ENCODE measurements around the gene KRTAP21-3. TPM values are rescaled to one million over a fixed set of nuclear protein-coding genes. Genes with fewer than 3 reads are reported as not detected.

KRTAP21-3 gene
- total and polyA plus RNA-seq, 2 experiments from 2014 or later: not detected

GRCh38 chr21:30713766-30714165, 4.8 kb downstream of the KRTAP21-3 start:
- Mint-ChIP-seq H3K27ac (no peak overlapping the region), H3K27me3 (ENCODE audit: insufficient read depth, low read depth, poor library complexity) (peaks cover 2% of the 10 kb centered on the region), H3K4me3 (no peak overlapping the region), H3K4me1 (no peaks in the 10 kb centered on the region), H3K36me3 (ENCODE audit: low read depth) (no peaks in the 10 kb centered on the region), H3K9me3 (no peaks in the 10 kb centered on the region)
- no peak overlapping the region for H2AFZ ChIP-seq
- H3K27me3 ChIP-seq (ENCODE audit: insufficient read depth): no peaks in the 10 kb centered on the region
- H3K4me1 ChIP-seq (ENCODE audit: insufficient read depth): peaks cover 3% of the 10 kb centered on the region
- no peaks in the 10 kb centered on the region for H3K79me2 ChIP-seq (replicated peaks; ENCODE audit: insufficient read depth)
- no peaks in the 10 kb centered on the region for H3F3A ChIP-seq (replicated peaks; ENCODE audit: low read depth)
- no peaks in the 10 kb centered on the region for H4K20me1 ChIP-seq (replicated peaks; ENCODE audit: insufficient read depth)
- H3K36me3 ChIP-seq (ENCODE audit: insufficient read depth): no peaks in the 10 kb centered on the region
- TF ChIP-seq CREB1 (CRISPR knock-in tag; IDR thresholded peaks at IDR 0.05; ENCODE audit: low read depth): no peak
- no peak overlapping the region for H3K27ac ChIP-seq (ENCODE audit: low read depth)
- no peak overlapping the region for H3K4me2 ChIP-seq
- DNase-seq (ENCODE audit: low spot score) (no peak), ATAC-seq (no peak)
- no peak overlapping the region for H3K4me3 ChIP-seq
- H3K9me2 ChIP-seq (ENCODE audit: insufficient read depth): no peaks in the 10 kb centered on the region

- peaks cover 3% of the 10 kb centered on the region for H3K4me1 ChIP-seq (ENCODE audit: insufficient read depth)
- no peak for ATAC-seq
- H3K27me3 Mint-ChIP-seq (ENCODE audit: insufficient read depth, low read depth, poor library complexity): peaks cover 2% of the 10 kb centered on the region
Observed at GRCh38 chr21:30710499-30710898, 8.1 kb downstream of the KRTAP21-3 start.

GRCh38 chr21:30707409-30707808, 11.2 kb downstream of the KRTAP21-3 start:
- no peaks in the 10 kb centered on the region for H3K27me3 ChIP-seq (ENCODE audit: insufficient read depth)
- no peak for ATAC-seq
- Mint-ChIP-seq H3K4me1 (no peaks in the 10 kb centered on the region), H3K36me3 (ENCODE audit: low read depth) (no peaks in the 10 kb centered on the region), H3K27ac (no peak overlapping the region), H3K9me3 (no peaks in the 10 kb centered on the region), H3K27me3 (ENCODE audit: insufficient read depth, low read depth, poor library complexity) (no peaks in the 10 kb centered on the region), H3K4me3 (no peak overlapping the region)
- H3K9me2 ChIP-seq (ENCODE audit: insufficient read depth): no peaks in the 10 kb centered on the region
- no peak overlapping the region for H3K27ac ChIP-seq (ENCODE audit: low read depth)
- no peak overlapping the region for H3K4me3 ChIP-seq
- DNase-seq (ENCODE audit: low spot score): no peak
- H3K79me2 ChIP-seq (replicated peaks; ENCODE audit: insufficient read depth): no peaks in the 10 kb centered on the region
- H3F3A ChIP-seq (replicated peaks; ENCODE audit: low read depth): no peaks in the 10 kb centered on the region
- no peaks in the 10 kb centered on the region for H3K4me1 ChIP-seq (ENCODE audit: insufficient read depth)
- H3K4me2 ChIP-seq: no peak overlapping the region
- H4K20me1 ChIP-seq (replicated peaks; ENCODE audit: insufficient read depth): no peaks in the 10 kb centered on the region
- no peak overlapping the region for H2AFZ ChIP-seq
- no peaks in the 10 kb centered on the region for H3K36me3 ChIP-seq (ENCODE audit: insufficient read depth)
- TF ChIP-seq ETS1 (IDR thresholded peaks at IDR 0.05) (no peak), CTCF (conservative IDR thresholded peaks at IDR 0.05; ENCODE audit: low read depth in 2 of 2) (no peak), EZH2 (IDR thresholded peaks at IDR 0.05; ENCODE audit: low read depth, unreplicated experiment) (no peak), ZNF114 (CRISPR knock-in tag; IDR thresholded peaks at IDR 0.05) (no peak), NANOG (IDR thresholded peaks at IDR 0.05; ENCODE audit: borderline replicate concordance) (no peak), CREB1 (CRISPR knock-in tag; IDR thresholded peaks at IDR 0.05; ENCODE audit: low read depth) (no peak), JUNB (IDR thresholded peaks at IDR 0.05; ENCODE audit: unreplicated experiment) (no peak), ZNF331 (CRISPR knock-in tag; IDR thresholded peaks at IDR 0.05; ENCODE audit: low read depth) (no peak), STAT1 (IDR thresholded peaks at IDR 0.05; ENCODE audit: unreplicated experiment) (no peak), POLR2AphosphoS5 (IDR thresholded peaks at IDR 0.05; ENCODE audit: low read depth) (no peak)

More at GRCh38 chr21:30710499-30710898, 8.1 kb downstream of the KRTAP21-3 start:
- Mint-ChIP-seq H3K27ac (no peak overlapping the region), H3K36me3 (ENCODE audit: low read depth) (no peaks in the 10 kb centered on the region), H3K4me3 (no peak overlapping the region), H3K4me1 (no peaks in the 10 kb centered on the region), H3K9me3 (no peaks in the 10 kb centered on the region)
- Histone ChIP-seq H3K9me2 (ENCODE audit: insufficient read depth) (no peaks in the 10 kb centered on the region), H3K27me3 (ENCODE audit: insufficient read depth) (no peaks in the 10 kb centered on the region), H2AFZ (no peak overlapping the region), H3K27ac (ENCODE audit: low read depth) (no peak overlapping the region), H3F3A (replicated peaks; ENCODE audit: low read depth) (no peaks in the 10 kb centered on the region), H3K4me2 (no peak overlapping the region), H4K20me1 (replicated peaks; ENCODE audit: insufficient read depth) (no peaks in the 10 kb centered on the region), H3K36me3 (ENCODE audit: insufficient read depth) (no peaks in the 10 kb centered on the region), H3K79me2 (replicated peaks; ENCODE audit: insufficient read depth) (no peaks in the 10 kb centered on the region), H3K4me3 (no peak overlapping the region)
- DNase-seq (ENCODE audit: low spot score): no peak
- TF ChIP-seq ZNF331 (CRISPR knock-in tag; IDR thresholded peaks at IDR 0.05; ENCODE audit: low read depth): no peak
- no peak for TF ChIP-seq NANOG (IDR thresholded peaks at IDR 0.05; ENCODE audit: borderline replicate concordance)
- no peak for TF ChIP-seq POLR2AphosphoS5 (IDR thresholded peaks at IDR 0.05; ENCODE audit: low read depth)
- TF ChIP-seq EZH2phosphoT487 (IDR thresholded peaks at IDR 0.05; ENCODE audit: unreplicated experiment): no peak
- no peak for TF ChIP-seq STAT1 (IDR thresholded peaks at IDR 0.05; ENCODE audit: unreplicated experiment)
